ENCODE data around the gene TBPL1.
"Not testable (repeated sequence)": the region's sequence is repeated elsewhere in the genome, so short reads cannot be mapped to it uniquely, and the experiment has no call there.

Gene TBPL1

GRCh38 chr6:133952815-133953633, at the start of gene TBPL1:
TBPL1 (plus strand) TSS chr6:133953224; CDS start chr6:133980126, 26,902 bp downstream.
- DNase-seq (ENCODE audit: low read depth) = peak; percentile 88

GRCh38 chr6:133903855-133904254, 49.2 kb upstream of the TBPL1 start:
- no peak for DNase-seq (ENCODE audit: low read depth)

- DNase-seq (ENCODE audit: low read depth) = no peak
Observed at GRCh38 chr6:133906050-133906449, 47.0 kb upstream of the TBPL1 start.

DNA sequence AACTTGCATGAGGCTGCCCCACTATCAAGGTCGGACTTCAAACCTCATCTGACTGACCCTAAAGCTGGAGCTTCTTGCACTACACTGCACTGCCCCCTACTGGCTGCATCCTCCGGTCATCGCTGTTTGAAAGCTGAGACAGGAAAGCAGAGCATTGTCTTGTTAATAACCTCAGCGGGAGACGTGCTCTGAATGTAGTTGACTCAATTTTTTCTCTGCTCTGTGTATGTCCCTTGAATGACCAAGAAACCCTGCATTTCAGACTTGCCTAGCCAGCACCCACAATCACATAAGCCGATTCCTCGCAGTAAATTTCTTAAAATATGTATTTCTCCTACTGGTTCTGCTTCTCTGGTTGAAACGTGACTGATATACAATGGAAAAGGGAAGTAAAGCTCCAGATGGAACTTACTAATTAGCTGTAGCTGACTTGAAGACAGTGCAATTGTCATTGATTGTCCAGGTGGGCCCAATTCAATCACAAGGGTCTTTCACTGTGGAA, 36.3 kb upstream of the TBPL1 start:
- peak; percentile 49 for DNase-seq (ENCODE audit: low read depth)

- DNase-seq (ENCODE audit: low read depth) = no peak
Observed at GRCh38 chr6:133917781-133918180, 35.2 kb upstream of the TBPL1 start.

DNA sequence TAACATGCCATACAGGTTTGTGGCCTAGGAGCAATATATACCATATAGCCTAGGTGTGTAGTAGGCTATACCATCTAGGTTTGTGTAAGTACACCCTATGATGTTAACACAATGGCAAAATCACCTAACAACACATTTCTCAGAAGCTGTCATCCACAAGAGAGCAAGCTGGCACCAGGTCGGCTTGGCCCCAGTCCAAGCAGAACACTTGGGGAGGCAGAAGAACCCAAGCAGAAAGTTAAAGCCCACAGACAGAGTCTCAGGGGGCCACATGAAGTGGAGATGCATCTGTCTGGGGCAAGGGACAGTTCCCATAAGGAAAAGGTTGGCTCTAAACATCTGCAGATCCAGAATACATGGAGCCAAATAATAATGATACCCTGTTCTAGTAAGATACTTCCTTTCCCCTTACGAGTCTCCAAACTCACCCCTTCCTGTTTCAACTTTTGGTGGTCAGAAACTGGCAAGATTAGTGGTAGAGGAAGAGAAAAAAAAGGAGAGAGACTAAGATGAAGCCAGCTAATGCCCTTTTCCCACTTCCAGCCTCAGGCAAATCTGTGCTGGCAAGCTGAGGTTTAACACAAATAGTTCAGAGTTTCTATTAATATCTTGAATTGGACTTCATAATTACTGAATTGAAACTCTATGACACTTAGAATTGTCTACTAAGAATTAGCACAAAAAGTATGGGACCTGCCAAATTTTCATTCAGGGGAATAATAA, 34.7 kb upstream of the TBPL1 start:
- DNase-seq (ENCODE audit: low read depth) = no peak

DNA sequence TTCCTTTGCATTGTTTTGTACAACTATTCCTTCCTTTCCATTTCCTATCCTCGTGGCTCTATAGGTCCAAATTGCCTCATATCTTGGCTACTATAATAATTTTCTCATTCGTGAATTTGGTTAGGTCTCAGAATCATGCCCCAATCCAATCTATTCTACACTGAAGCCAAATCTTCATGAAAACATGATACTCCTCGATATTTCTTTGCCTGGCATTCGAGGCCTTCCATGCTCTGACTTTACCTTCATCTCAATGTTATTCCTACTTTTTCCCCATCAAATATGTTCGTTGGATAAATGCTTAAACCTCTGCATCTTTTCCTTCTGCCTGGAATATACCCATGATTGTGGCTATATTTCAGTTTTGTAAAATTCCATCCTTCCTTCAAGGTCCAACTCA, 33.7 kb upstream of the TBPL1 start:
- DNase-seq (ENCODE audit: low read depth) = no peak

GRCh38 chr6:133921249-133921859, 31.7 kb upstream of the TBPL1 start:
- peak; percentile 39 for DNase-seq (ENCODE audit: low read depth)

DNA sequence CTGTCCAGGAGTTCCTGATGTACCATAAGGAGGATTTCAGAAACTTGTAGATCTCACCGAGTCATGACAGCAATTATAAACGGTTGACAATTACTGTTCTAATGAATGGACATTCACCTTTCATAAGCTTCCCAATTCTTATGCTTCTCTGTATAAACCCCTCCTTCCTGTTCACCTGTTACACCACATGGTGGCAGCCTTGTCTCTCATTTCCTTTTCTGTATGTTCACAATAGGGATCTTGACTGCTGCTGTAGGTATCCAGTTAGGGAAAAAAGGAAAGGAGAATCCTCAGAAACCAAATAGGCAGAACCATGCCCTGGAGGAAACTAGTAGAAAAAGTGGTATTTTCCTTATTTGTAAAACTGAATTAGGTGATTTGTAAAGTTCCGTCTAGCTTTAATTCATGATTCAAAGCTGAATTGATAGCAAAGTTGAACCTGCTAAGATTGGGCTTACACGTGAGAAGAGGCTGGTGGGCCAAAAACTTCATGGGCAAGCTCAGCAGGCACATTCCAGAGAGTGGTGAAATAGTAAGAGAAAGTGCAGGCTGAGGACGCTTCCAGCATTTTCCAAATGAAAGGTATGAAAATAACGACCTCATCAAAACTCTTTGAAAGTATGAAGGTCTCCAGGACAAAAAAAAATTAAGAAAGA, 29.0 kb upstream of the TBPL1 start:
- DNase-seq (ENCODE audit: low read depth) = peak; percentile 29

- DNase-seq (ENCODE audit: low read depth) = not testable (repeated sequence)
Observed at GRCh38 chr6:133931221-133931620, 21.8 kb upstream of the TBPL1 start.

DNA sequence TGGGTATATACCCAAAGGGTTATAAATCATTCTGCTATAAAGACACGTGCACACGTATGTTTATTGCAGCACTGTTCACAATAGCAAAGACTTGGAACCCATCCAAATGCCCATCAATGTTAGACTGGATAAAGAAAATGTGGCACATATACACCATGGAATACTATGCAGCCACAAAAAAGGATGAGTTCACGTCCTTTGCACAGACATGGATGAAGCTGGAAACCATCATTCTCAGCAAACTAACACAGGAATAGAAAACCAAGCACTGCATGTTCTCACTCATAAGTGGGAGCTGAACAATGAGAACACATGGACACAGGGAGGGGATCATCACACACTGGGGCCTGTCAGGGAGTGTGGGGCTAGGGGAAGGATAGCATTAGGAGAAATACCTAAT, 16.7 kb upstream of the TBPL1 start:
- DNase-seq (ENCODE audit: low read depth) = not testable (repeated sequence)

DNA sequence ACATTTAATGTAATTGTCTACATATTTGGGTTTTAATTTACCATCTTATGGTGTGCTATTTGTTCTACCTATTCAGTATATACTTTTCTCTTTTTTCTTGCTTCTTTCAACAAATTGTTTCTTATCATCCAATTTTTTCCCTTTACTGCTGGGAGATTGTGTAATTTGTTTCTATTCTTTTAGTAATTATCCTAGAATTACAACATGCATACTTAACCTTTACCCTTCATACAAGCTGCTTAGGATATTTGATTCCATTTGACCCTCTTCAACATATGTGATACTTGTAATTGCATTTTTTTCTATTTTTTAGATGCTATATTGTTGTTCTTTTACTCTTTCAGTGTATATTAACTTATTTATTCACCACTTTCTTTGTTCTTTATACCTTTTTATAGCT, 15.1 kb upstream of the TBPL1 start:
- no peak for DNase-seq (ENCODE audit: low read depth)

DNA sequence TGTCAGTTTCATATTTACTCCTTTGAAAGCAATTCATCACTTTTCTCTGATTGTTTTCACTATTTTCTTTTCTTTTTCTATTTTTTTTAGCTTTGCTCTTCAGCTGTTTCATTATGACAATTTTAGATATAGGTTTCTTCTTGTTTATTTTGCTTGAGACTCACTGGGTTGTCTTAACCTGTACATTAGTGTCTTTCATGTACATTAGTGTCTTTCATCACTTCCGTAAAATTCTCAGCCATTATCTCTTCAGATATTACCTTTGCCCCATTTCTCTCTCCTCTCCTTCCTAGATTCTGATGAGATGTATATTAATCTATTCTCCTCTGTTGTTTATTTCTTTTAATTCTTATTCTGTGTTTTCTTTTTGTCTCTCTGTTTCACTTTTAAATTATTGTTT, 14.5 kb upstream of the TBPL1 start:
- DNase-seq (ENCODE audit: low read depth) = no peak

GRCh38 chr6:133939778-133940667, 13.0 kb upstream of the TBPL1 start:
- DNase-seq (ENCODE audit: low read depth) = no peak

DNA sequence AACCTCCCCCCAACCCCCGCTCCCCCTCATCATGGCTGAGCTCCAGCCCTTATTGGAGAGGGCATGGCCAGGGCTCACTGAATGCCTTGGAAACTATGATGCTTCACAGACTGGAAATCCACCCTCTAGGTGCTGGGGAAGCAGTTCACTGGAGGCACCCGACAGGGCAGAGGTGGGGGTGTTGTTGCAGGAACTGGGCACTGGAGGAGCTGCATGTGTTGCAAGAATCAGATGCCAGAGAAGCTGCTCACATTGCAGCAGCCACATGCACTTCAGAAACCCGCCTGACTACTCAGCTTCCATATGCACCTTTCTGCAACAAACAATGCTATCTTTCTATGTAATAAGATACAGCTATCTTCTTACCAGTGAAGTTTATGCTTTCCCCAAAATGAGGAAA, 7.9 kb upstream of the TBPL1 start:
- no peak for DNase-seq (ENCODE audit: low read depth)

GRCh38 chr6:133947302-133947900, 5.6 kb upstream of the TBPL1 start:
- no peak for DNase-seq (ENCODE audit: low read depth)

GRCh38 chr6:133948472-133948871, 4.6 kb upstream of the TBPL1 start:
- DNase-seq (ENCODE audit: low read depth) = no peak

DNA sequence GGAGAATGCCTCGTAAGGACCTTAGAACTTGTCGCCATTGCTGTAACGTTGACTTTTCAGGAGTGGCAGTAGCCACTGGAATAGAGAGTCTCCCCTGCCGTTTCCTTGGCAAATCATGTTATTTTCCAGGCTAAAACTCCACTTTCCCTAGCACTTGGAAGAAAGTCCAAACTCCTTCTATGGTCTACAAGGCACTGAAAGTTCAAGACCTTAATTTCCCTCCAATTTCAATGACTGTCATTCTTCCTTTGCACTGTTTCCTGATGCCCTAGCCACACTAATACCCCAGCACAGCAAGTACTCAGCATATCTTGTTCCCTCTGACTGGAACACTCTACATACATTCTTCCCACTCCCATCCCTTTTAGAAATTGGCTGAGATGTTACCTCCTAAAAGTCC, 1.8 kb upstream of the TBPL1 start:
- no peak for DNase-seq (ENCODE audit: low read depth)

DNA sequence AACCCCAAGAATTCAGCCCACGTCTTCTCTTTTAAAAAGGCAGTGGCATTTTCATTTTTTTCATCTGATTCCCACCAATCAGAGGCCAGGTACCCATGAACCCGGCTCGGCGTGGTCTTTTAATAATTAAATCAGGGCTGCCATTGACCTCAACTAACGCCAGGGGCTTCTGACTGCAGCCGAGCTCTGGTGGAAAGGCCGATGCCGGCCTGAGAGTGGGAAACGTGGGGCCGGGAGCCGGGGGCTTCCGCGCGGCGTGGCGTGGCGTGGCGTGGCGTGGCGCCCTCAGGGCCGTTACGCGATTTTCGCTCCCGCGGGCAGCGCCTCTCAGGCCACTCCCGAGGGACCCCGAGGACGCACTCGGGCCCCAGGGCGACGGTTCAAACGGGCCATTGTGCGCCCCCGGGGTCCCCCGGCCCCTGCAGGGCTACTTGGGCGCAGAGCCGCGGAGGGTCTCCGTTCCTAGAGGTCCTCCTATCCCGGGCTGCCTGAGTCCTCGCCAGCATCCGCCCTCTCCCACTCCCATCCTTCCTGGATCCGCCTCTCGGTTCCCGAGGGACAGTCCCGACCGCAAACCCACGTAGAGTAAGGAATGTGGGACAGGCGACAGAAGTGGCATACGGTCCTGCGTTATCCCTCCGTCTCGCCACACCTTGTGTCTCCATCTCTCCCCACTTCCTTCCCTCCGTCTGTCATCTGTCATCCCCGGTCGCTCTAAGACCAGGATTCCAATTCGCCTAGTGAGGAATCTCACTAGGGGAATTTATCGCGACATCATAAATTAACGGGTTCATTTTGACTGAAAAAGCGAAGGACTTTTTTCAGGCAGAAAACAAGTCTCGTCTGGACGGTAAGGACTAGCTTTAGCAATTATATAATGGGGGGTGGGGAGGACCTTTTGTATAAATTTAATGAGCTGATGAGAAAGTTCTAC, 876 bp upstream of the TBPL1 start:
- DNase-seq (ENCODE audit: low read depth) = peak; percentile 20

Data from stimulated activated CD8-positive, alpha-beta memory T cell treated with anti-CD3 and anti-CD28 coated beads, Interleukin-12 subunit alpha, Interleukin-12 subunit beta, amount 100 ng/mL, for 1 hour (primary cell).